PFSK-1 (cell line): ENCODE data around the gene GMDS.

Experiments used
- FOXP2 ChIP-seq: optimal IDR thresholded peaks from 2 replicates; pipeline ENCODE3; 2011; ENCODE audit warnings: borderline replicate concordance, control low read depth, inconsistent platforms; ENCODE audit not compliant: insufficient read depth; ENCODE audit errors: extremely low read length, extremely low read depth
- POLR2AphosphoS5 ChIP-seq: IDR thresholded peaks from 2 replicates; pipeline ENCODE4 v1.6.1; 2012; ENCODE audit warnings: low read depth, mild to moderate bottlenecking, control low read depth, low read length, moderate library complexity
- REST ChIP-seq, 2 experiments: IDR thresholded peaks; 2 replicates each; pipeline versions ENCODE4 v1.6.1 to v1.8.0; 2011 to 2012; ENCODE audit warnings: low read depth in 2 of 2, low read length in 2 of 2, control low read depth in 1 of 2, inconsistent platforms in 1 of 2, mild to moderate bottlenecking in 1 of 2, moderate library complexity in 1 of 2; ENCODE audit not compliant: insufficient read depth in 1 of 2
- SIN3A ChIP-seq: IDR thresholded peaks from 2 replicates; pipeline ENCODE4 v1.6.1; 2012; ENCODE audit warnings: mild to moderate bottlenecking, low read length, moderate library complexity, borderline replicate concordance; ENCODE audit not compliant: insufficient read depth
- TAF1 ChIP-seq: IDR thresholded peaks from 2 replicates; pipeline ENCODE4 v1.6.1; 2012; ENCODE audit warnings: low read length, control low read depth, borderline replicate concordance; ENCODE audit not compliant: insufficient read depth

GRCh38 chr6:1630212-1630770, 615.1 kb downstream of the GMDS start:
- no peak for TF ChIP-seq POLR2AphosphoS5
- no peak for TF ChIP-seq TAF1
- TF ChIP-seq REST (IDR thresholded peaks at IDR 0.05; ENCODE audit: insufficient read depth in 1 of 2, low read depth in 2 of 2, low read length in 2 of 2), result no peak
- no peak for TF ChIP-seq SIN3A
- no peak for TF ChIP-seq FOXP2
